Measurements from ENCODE around the gene CTSZ.

DNA sequence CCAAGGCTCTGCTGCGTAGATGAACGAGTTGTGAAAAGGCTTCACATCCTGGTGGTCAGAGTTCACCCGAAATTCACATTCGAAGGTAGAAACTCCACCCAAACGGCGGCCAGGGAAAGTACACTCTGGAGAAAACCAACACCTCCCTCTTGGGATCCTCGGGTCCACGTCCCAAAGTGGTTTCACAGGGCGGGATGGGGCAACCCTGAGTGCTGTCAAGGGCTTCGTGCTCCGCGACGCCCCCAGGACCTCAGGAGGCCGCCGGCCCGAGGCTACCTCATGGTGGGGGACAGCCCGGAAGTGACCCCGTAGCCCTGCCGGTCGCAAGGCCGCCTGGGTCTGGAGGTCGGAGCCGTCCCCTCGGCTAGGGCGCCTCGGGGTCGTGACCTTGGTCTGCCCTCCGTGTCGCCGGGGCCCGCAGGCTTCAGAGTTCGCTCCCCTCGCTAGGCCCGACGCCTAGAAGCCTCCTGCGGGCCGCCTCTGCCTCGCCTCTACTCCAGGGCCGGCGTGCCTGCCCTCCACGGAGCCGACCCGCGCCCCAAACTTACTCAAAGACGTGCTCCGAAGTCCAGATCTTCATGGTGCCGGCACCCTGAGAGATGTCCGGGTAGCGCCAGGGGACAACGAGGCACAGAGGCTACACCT, 35.2 kb upstream of the CTSZ start, which contains the start of gene PRELID3B:
- TF ChIP-seq POLR2AphosphoS5 (IDR thresholded peaks at IDR 0.05; ENCODE audit: low read length): peak; percentile 51
- TF ChIP-seq, protein P1, sequence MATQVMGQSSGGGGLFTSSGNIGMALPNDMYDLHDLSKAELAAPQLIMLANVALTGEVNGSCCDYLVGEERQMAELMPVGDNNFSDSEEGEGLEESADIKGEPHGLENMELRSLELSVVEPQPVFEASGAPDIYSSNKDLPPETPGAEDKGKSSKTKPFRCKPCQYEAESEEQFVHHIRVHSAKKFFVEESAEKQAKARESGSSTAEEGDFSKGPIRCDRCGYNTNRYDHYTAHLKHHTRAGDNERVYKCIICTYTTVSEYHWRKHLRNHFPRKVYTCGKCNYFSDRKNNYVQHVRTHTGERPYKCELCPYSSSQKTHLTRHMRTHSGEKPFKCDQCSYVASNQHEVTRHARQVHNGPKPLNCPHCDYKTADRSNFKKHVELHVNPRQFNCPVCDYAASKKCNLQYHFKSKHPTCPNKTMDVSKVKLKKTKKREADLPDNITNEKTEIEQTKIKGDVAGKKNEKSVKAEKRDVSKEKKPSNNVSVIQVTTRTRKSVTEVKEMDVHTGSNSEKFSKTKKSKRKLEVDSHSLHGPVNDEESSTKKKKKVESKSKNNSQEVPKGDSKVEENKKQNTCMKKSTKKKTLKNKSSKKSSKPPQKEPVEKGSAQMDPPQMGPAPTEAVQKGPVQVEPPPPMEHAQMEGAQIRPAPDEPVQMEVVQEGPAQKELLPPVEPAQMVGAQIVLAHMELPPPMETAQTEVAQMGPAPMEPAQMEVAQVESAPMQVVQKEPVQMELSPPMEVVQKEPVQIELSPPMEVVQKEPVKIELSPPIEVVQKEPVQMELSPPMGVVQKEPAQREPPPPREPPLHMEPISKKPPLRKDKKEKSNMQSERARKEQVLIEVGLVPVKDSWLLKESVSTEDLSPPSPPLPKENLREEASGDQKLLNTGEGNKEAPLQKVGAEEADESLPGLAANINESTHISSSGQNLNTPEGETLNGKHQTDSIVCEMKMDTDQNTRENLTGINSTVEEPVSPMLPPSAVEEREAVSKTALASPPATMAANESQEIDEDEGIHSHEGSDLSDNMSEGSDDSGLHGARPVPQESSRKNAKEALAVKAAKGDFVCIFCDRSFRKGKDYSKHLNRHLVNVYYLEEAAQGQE (IDR thresholded peaks at IDR 0.05; ENCODE audit: low read depth, low read length): no peak
- TF ChIP-seq, protein P2, sequence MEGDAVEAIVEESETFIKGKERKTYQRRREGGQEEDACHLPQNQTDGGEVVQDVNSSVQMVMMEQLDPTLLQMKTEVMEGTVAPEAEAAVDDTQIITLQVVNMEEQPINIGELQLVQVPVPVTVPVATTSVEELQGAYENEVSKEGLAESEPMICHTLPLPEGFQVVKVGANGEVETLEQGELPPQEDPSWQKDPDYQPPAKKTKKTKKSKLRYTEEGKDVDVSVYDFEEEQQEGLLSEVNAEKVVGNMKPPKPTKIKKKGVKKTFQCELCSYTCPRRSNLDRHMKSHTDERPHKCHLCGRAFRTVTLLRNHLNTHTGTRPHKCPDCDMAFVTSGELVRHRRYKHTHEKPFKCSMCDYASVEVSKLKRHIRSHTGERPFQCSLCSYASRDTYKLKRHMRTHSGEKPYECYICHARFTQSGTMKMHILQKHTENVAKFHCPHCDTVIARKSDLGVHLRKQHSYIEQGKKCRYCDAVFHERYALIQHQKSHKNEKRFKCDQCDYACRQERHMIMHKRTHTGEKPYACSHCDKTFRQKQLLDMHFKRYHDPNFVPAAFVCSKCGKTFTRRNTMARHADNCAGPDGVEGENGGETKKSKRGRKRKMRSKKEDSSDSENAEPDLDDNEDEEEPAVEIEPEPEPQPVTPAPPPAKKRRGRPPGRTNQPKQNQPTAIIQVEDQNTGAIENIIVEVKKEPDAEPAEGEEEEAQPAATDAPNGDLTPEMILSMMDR (IDR thresholded peaks at IDR 0.05 in 2 of 3, conservative IDR thresholded peaks at IDR 0.05 in 1 of 3; ENCODE audit: control insufficient read depth in 2 of 3, extremely low read depth in 1 of 3, insufficient read depth in 1 of 3, low read depth in 3 of 3, low read length in 3 of 3): no peak
- TF ChIP-seq YBX1 (IDR thresholded peaks at IDR 0.05): no peak
- TF ChIP-seq, protein P3, sequence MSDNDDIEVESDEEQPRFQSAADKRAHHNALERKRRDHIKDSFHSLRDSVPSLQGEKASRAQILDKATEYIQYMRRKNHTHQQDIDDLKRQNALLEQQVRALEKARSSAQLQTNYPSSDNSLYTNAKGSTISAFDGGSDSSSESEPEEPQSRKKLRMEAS (IDR thresholded peaks at IDR 0.05; ENCODE audit: low read depth, low read length): no peak; the same call in 1 of the 2 replicates
- TF ChIP-seq NBN (IDR thresholded peaks at IDR 0.05): 0 out of 2 replicates have a peak, but pooled peaks have one; percentile 17
- TF ChIP-seq GABPA (IDR thresholded peaks at IDR 0.05; ENCODE audit: low read depth): no peak
- no peak for TF ChIP-seq YY1 (IDR thresholded peaks at IDR 0.05; ENCODE audit: low read depth, low read length)
- TF ChIP-seq ZNF384 (IDR thresholded peaks at IDR 0.05; ENCODE audit: borderline replicate concordance, low read depth, low read length): no peak
- TF ChIP-seq, protein P4, sequence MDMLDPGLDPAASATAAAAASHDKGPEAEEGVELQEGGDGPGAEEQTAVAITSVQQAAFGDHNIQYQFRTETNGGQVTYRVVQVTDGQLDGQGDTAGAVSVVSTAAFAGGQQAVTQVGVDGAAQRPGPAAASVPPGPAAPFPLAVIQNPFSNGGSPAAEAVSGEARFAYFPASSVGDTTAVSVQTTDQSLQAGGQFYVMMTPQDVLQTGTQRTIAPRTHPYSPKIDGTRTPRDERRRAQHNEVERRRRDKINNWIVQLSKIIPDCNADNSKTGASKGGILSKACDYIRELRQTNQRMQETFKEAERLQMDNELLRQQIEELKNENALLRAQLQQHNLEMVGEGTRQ (IDR thresholded peaks at IDR 0.05; ENCODE audit: borderline replicate concordance, low read depth, low read length): no peak; the same call in 1 of the 2 replicates
- TF ChIP-seq ESRRA (IDR thresholded peaks at IDR 0.05; ENCODE audit: low read length): peak; percentile 84; the same call in 1 of the 2 replicates

All from GM12878 (cell line).